Nephron (organoid): ENCODE data around the gene DPP7.
"Not testable (repeated sequence)": the region's sequence is repeated elsewhere in the genome, so short reads cannot be mapped to it uniquely, and the experiment has no call there.

Experiments
- H3K27ac Mint-ChIP-seq, 3 experiments: 2 replicates each; pipeline ENCODE4 v1.8.0; 2020; ENCODE audit warnings: mixed read lengths in 3 of 3, mild to moderate bottlenecking in 2 of 3, moderate library complexity in 1 of 3
- H3K27me3 Mint-ChIP-seq: 2 replicates; pipeline ENCODE4 v1.8.0; 2021; ENCODE audit warnings: low read depth, mild to moderate bottlenecking, moderate library complexity, mixed read lengths
- H3K36me3 Mint-ChIP-seq: 2 replicates; pipeline ENCODE4 v1.8.0; 2020; ENCODE audit warnings: low read depth, mixed read lengths
- H3K4me1 Mint-ChIP-seq: 2 replicates; pipeline ENCODE4 v1.8.0; 2020; ENCODE audit warnings: mixed read lengths
- H3K4me3 Mint-ChIP-seq, 3 experiments: 2 replicates each; pipeline ENCODE4 v1.8.0; 2020; ENCODE audit warnings: mild to moderate bottlenecking in 3 of 3, mixed read lengths in 3 of 3, moderate library complexity in 2 of 3
- H3K9me3 Mint-ChIP-seq: 2 replicates; pipeline ENCODE4 v1.8.0; 2020; ENCODE audit warnings: mixed read lengths
- CTCF ChIP-seq, 3 experiments: fragments of 200-600 bp; sonication (generic); IDR thresholded peaks; one replicate each; pipeline ENCODE4 v1.5.0; 2021; ENCODE audit warnings: antibody characterized with exemption in 3 of 3; ENCODE audit not compliant: unreplicated experiment in 3 of 3

The DPP7 gene

GRCh38 chr9:137128158-137128861 is 13.8 kb upstream of the DPP7 start:
- peaks cover 23% of the 10 kb centered on the region for H3K4me1 Mint-ChIP-seq
- peak overlapping the region; percentile 86 to 89 (median 89) for H3K4me3 Mint-ChIP-seq
- peaks cover 3% of the 10 kb centered on the region for H3K9me3 Mint-ChIP-seq
- no peak for TF ChIP-seq CTCF (IDR thresholded peaks at IDR 0.05; ENCODE audit: unreplicated experiment in 3 of 3)
- H3K27me3 Mint-ChIP-seq: peaks cover 19% of the 10 kb centered on the region
- peak overlapping the region; percentile 78 to 91 (median 90) for H3K27ac Mint-ChIP-seq
- H3K36me3 Mint-ChIP-seq: no peaks in the 10 kb centered on the region

DNA sequence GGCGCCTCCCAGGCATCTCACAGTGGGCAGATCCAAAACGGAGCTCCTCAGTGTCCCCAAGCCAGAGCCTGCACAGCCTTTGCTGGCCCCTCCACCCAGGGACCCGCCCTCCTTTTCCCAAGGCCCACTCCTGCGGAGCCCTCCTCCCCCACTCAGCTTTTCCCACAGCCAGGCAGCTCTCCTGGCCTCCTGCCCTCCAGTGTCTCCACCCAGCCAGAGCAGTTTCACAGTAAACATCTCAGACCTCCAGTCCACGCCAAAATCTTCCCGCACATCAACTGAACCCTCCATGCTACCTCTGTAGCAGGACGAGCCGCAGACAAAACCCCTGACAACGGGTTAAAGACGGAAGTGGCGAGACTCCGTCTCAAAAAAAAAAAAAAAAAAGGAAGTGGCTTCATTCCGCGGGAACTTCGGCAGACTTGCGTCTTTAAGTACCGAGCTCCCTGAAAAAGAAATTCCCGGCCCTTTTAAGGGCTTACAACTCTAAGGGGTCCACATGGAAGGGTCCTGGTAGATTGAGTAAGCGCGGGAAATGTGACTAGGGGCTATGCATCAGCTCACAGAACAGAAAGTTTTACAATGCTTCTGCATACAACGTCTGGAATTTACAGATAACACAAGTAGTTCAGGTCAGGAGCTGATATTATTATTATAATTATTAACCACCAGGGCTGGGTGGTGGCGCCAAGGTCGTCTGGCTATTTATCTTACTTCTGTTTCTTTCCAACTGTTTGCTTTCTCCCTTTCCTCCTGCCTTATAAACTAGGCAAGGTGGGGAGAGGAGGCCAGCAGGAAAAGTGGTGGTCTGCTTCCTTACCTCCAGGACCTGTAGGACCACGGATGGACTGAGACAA is 13.0 kb upstream of the DPP7 start:
- H3K4me1 Mint-ChIP-seq: peaks cover 23% of the 10 kb centered on the region
- peaks cover 12% of the 10 kb centered on the region for H3K27me3 Mint-ChIP-seq
- no peak for TF ChIP-seq CTCF (IDR thresholded peaks at IDR 0.05; ENCODE audit: unreplicated experiment in 3 of 3)
- H3K4me3 Mint-ChIP-seq: peak overlapping the region; percentile 86 to 89 (median 89)
- H3K27ac Mint-ChIP-seq: peak overlapping the region; percentile 78 to 91 (median 90)
- H3K9me3 Mint-ChIP-seq: no peaks in the 10 kb centered on the region
- no peaks in the 10 kb centered on the region for H3K36me3 Mint-ChIP-seq

DNA sequence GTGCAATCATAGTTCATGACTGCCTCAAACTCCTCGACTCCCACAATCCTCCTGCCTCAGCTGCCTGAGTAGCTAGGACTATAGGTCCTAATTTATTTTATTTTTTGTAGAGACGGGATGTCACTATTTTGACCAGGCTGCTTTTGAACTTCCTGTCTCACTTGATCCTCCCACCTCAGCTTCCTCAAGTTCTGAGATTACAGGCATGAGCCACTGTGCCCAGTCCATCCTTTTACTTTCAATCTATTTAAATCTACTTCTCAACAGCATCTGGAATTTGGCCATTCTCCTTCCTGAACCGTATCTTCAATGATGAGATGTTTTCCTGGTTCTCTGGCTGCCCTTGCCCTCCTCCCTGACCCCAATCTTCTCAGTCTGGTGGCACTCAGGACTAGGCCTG is 12.3 kb upstream of the DPP7 start:
- H3K36me3 Mint-ChIP-seq: no peaks in the 10 kb centered on the region
- peak overlapping the region in 1 of 3 experiments; percentile 4 for H3K27ac Mint-ChIP-seq
- peaks cover 9% of the 10 kb centered on the region for H3K27me3 Mint-ChIP-seq
- H3K4me3 Mint-ChIP-seq: peak overlapping the region in 2 of 3 experiments; percentile 62 to 89
- H3K4me1 Mint-ChIP-seq: peaks cover 23% of the 10 kb centered on the region
- H3K9me3 Mint-ChIP-seq: no peaks in the 10 kb centered on the region
- no peak for TF ChIP-seq CTCF (IDR thresholded peaks at IDR 0.05; ENCODE audit: unreplicated experiment in 3 of 3)

GRCh38 chr9:137123952-137124462 is 9.5 kb upstream of the DPP7 start:
- not testable (repeated sequence) for H3K4me3 Mint-ChIP-seq, H3K36me3 Mint-ChIP-seq, H3K27ac Mint-ChIP-seq, H3K9me3 Mint-ChIP-seq, H3K27me3 Mint-ChIP-seq
- peaks cover 23% of the 10 kb centered on the region for H3K4me1 Mint-ChIP-seq

- Mint-ChIP-seq H3K27ac (no peak overlapping the region), H3K27me3 (no peaks in the 10 kb centered on the region), H3K9me3 (no peaks in the 10 kb centered on the region), H3K4me1 (peaks cover 18% of the 10 kb centered on the region), H3K36me3 (no peaks in the 10 kb centered on the region), H3K4me3 (no peak overlapping the region)
- TF ChIP-seq CTCF (IDR thresholded peaks at IDR 0.05; ENCODE audit: unreplicated experiment in 3 of 3): no peak
Measured at GRCh38 chr9:137123468-137123837, 8.9 kb upstream of the DPP7 start.

DNA sequence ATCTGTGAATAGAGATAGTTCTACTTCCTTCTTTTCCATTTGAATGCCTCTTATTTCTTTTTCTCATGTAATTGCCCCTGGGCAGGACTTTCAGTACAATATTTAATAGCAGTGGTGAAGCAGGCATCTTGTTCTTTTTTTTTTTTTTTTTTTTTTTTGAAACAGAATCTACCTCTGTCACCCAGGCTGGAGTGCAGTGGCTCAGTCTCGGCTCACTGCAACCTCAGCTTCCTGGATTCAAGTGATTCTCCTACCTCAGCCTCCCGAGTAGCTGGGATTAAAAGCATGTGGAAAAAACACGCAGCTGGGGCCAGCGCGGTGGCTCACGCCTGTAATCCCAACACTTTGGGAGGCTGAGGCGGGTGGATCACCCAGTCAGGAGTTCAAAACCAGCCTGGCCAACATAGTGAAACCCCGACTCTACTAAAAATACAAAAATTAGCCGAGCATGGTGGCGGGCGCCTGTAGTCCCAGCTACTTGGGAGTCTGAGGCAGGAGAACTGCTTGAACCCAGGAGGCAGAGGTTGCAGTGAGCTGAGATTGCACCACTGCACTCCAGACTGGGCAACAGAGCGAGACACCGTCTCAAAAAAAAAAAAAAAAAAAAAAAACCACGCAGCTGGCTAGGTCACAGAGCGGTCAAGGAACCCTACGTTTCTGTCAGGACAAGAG is 8.4 kb upstream of the DPP7 start:
- not testable (repeated sequence) for H3K27ac Mint-ChIP-seq, H3K27me3 Mint-ChIP-seq, H3K36me3 Mint-ChIP-seq, H3K9me3 Mint-ChIP-seq, H3K4me3 Mint-ChIP-seq
- peaks cover 12% of the 10 kb centered on the region for H3K4me1 Mint-ChIP-seq

DNA sequence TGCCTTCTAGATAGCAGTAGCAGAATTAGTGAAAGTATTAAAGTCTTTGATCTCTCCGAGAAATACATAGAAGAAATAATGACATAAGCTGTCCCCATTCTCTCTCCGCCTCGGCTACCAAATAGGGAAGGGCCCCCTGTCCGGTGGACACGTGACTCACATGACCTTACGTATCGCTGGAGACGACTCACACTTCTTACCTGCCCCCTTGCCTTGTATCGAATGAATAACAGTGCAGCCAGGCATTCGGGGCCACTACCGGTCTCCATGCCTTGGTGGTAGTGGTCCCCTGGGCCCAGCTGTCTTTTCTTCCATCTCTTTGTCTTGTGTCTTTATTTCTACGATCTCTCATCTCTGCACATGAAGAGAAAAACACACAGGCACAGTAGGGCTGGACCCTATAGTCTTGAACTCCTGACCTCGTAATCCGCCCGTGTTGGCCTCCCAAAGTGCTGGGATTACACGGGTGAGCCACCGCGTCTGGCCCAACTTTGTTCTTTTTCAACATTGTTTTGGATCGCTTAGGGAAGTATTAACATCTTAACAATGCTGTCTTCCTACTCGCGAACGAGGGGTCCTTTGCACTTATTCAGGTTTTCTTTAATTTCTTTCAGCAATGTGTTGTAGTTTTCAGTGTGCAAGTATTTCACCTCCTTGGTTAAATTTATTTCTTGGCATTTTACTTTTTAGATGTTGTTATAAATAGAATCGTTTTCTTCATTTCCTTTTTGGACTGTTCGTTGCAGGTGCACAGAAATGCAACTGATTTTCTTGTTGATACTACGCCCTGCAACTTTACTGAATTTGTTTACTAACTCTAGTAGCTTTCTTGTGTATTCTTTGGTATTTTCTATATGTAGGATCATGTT is 7.6 kb upstream of the DPP7 start:
- not testable (repeated sequence) for H3K27ac Mint-ChIP-seq, H3K4me1 Mint-ChIP-seq, H3K9me3 Mint-ChIP-seq, H3K36me3 Mint-ChIP-seq, H3K27me3 Mint-ChIP-seq, H3K4me3 Mint-ChIP-seq

DNA sequence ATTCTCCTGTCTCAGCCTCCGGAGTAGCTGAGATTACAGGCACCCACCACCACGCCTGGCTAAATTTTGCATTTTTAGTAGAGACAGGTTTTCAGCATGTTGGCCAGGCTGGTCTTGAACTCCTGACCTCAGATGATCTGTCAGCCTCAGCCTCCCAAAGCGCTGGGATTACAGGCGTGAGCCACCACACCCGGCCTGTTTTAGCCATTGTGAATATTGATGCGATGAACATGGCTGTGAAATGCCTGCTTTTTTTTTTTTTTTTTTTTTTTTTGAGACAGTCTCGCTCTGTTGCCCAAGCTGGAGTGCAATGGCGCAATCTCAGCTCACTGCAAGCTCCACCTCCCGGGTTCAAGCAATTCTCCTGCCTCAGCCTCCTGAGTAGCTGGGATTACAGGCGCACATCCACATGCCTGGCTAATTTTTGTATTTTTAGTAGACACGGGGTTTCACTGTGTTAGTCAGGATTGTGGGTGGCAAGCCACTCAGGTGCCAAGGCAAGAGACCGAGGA is 3.6 kb upstream of the DPP7 start:
- peaks cover 23% of the 10 kb centered on the region for H3K27me3 Mint-ChIP-seq
- H3K27ac Mint-ChIP-seq, H3K36me3 Mint-ChIP-seq, H3K4me1 Mint-ChIP-seq, H3K4me3 Mint-ChIP-seq, H3K9me3 Mint-ChIP-seq: not testable (repeated sequence)
